Spleen (tissue), 7 donors: ENCODE data around the gene SH3D19.

Experiments
- POLR2A ChIP-seq, 3 donors: fragments of 450-650 bp; IDR thresholded peaks; one replicate each; pipeline ENCODE4 v1.5.1; 2017; ENCODE audit warnings: antibody characterized with exemption in 3 of 3, mild to moderate bottlenecking in 1 of 3
- POLR2AphosphoS5 ChIP-seq, 3 donors: sonication (generic); formaldehyde crosslinking; IDR thresholded peaks; one replicate each; pipeline ENCODE4 v1.5.1; 2017; ENCODE audit warnings: antibody characterized with exemption in 3 of 3
- TF ChIP-seq, protein P1 (sequence below), 11 experiments: fragments of 200-600 bp in 7 of 11; fragments of 450-650 bp in 4 of 11; sonication (generic) in 4 of 11; IDR thresholded peaks in 8 of 11; conservative IDR thresholded peaks in 3 of 11; 1 replicate in 7 of 11; 2 replicates in 4 of 11; pipeline versions ENCODE4 v1.4.0 to v1.8.0; 2016 to 2021; ENCODE audit warnings: antibody characterized with exemption in 11 of 11, inconsistent platforms in 4 of 11, mild to moderate bottlenecking in 1 of 11
- donor health status: DM: no; HTN: no; CAD: no; lungs with moderate emphysema.
- donor health status: DM: no; HTN: no; CAD: no.
- donor health status: DM: no; HTN: no; CAD: no.

DNA sequence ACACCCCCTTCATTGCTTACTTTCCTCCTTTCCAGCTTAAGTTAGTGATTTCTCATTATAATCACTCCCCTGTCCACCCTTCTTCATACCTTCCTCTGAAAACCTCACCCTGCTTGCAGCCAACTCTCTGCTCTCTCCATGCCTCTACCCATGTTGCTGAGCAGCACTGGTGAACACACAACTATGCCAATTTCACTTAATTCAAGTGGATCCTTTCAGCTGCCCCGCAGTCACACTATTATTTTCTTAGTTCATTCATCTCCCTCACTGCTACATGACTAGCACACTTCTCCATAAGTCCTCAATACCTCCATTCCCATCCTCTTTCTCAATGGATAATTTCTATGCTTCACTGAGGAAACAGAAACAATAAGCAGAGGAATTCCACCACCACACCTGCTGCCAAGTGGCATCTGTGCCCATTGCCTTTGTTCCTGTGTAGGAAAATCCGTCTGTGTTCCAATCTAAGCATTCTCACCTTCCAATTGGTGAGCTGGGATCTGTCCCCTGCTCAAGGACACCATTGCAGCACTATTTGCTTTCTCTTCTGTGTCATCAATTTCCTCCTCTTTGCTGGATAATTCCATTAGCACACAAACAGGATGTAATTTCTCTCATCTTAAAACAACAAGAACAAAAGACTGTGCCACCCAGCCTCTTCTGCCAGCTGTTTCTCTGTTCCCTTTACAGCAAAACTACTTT lies 73.7 kb downstream of the SH3D19 start:
- TF ChIP-seq, protein P1, sequence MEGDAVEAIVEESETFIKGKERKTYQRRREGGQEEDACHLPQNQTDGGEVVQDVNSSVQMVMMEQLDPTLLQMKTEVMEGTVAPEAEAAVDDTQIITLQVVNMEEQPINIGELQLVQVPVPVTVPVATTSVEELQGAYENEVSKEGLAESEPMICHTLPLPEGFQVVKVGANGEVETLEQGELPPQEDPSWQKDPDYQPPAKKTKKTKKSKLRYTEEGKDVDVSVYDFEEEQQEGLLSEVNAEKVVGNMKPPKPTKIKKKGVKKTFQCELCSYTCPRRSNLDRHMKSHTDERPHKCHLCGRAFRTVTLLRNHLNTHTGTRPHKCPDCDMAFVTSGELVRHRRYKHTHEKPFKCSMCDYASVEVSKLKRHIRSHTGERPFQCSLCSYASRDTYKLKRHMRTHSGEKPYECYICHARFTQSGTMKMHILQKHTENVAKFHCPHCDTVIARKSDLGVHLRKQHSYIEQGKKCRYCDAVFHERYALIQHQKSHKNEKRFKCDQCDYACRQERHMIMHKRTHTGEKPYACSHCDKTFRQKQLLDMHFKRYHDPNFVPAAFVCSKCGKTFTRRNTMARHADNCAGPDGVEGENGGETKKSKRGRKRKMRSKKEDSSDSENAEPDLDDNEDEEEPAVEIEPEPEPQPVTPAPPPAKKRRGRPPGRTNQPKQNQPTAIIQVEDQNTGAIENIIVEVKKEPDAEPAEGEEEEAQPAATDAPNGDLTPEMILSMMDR (IDR thresholded peaks at IDR 0.05 in 8 of 11, conservative IDR thresholded peaks at IDR 0.05 in 3 of 11): no peak
- no peak for TF ChIP-seq POLR2AphosphoS5 (IDR thresholded peaks at IDR 0.05)
- TF ChIP-seq POLR2A (IDR thresholded peaks at IDR 0.05): no peak
